Bronchial epithelial cell (primary cell): ENCODE results near the gene BPI. TPM values are rescaled to one million over a fixed set of nuclear protein-coding genes. Genes with fewer than 3 reads are reported as not detected.

Experiments used
- DNase-seq: peaks from one replicate; pipeline ENCODE4 v3.0.0-alpha.2; 2010; ENCODE audit warnings: low read depth
- FAIRE-seq: peaks from 2 replicates; lab custom pipeline; 2011; peaks lifted over from hg19 to GRCh38; lab: Jason Lieb, UNC
- H3K27me3 ChIP-seq: 2 replicates; pipeline ENCODE4 v1.5.1; 2011; ENCODE audit warnings: low read length; ENCODE audit not compliant: control insufficient read depth, insufficient read depth
- H3K36me3 ChIP-seq: 2 replicates; pipeline ENCODE4 v1.5.1; 2011; ENCODE audit warnings: low read length; ENCODE audit not compliant: control insufficient read depth, insufficient read depth
- H3K4me3 ChIP-seq: 2 replicates; pipeline ENCODE4 v1.5.1; 2011; ENCODE audit warnings: mild to moderate bottlenecking, low read depth, low read length, control low read depth
- total RNA-seq: library from RNA; depleted of rRNA; stranded (reverse); fragments of >200 nt; gene quantifications from 2 replicates; pipeline ENCODE4 v1.2.1, GENCODE V29; 2014
- TF ChIP-seq, protein P1 (sequence below): IDR thresholded peaks from 2 replicates; pipeline ENCODE4 v1.5.1; 2011; ENCODE audit warnings: mild to moderate bottlenecking, moderate library complexity, low read length, control low read depth, inconsistent platforms; ENCODE audit not compliant: insufficient read depth, severe bottlenecking

The BPI gene
- total RNA-seq, 1 donor from 2014 or later = not detected

DNA sequence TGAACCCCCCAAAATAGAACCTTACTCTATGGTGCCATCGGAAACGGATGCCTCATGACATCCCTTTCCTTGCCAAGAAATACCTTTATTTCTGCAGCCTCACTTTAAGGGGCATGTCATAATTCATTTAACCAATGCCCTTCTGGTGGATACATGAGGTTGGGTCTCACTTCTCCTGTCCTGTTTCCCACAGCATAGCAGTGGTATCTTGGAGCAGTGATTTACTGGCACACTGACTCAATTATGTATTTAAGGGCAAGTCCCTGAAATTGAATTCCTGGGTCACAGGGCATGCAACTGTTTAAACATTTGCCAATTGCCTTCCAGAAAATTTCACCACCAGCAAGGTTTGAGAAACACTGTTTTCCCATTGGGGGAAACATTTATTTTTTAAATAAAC is 41.7 kb downstream of the BPI start:
- Histone ChIP-seq H3K4me3 (no peak overlapping the region), H3K36me3 (no peaks in the 10 kb centered on the region), H3K27me3 (peaks cover 12% of the 10 kb centered on the region)
- DNase-seq = no peak
- no peak for FAIRE-seq
- TF ChIP-seq, protein P1, sequence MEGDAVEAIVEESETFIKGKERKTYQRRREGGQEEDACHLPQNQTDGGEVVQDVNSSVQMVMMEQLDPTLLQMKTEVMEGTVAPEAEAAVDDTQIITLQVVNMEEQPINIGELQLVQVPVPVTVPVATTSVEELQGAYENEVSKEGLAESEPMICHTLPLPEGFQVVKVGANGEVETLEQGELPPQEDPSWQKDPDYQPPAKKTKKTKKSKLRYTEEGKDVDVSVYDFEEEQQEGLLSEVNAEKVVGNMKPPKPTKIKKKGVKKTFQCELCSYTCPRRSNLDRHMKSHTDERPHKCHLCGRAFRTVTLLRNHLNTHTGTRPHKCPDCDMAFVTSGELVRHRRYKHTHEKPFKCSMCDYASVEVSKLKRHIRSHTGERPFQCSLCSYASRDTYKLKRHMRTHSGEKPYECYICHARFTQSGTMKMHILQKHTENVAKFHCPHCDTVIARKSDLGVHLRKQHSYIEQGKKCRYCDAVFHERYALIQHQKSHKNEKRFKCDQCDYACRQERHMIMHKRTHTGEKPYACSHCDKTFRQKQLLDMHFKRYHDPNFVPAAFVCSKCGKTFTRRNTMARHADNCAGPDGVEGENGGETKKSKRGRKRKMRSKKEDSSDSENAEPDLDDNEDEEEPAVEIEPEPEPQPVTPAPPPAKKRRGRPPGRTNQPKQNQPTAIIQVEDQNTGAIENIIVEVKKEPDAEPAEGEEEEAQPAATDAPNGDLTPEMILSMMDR = no peak

DNA sequence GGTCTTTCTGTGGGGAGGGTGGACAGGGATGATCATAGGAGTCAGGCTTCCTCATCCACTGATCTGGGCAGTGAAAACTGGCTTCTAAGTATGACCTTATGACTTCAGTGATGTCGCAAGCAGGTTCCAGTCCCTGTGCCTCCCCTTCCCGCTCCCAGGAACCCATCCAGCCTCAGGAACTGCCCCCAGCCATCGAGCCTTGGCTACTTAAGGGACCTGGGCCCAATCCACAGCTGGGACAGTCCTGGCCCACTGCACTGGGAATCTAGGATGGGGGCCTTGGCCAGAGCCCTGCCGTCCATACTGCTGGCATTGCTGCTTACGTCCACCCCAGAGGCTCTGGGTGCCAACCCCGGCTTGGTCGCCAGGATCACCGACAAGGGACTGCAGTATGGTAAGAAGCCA is 42.3 kb downstream of the BPI start, which contains the start of gene LBP:
Gene LBP (plus strand): TSS at position 236 of the 405 bp plus-strand sequence. CDS start 35 bp downstream, at position 271.
- no peak within 1 kb of the TSS for H3K4me3 ChIP-seq
- TF ChIP-seq, protein P1 = no peak
- no peak for DNase-seq
- peaks cover 12% of the 10 kb centered on the region for H3K27me3 ChIP-seq
- no peak for FAIRE-seq
- no peaks in the 10 kb centered on the region for H3K36me3 ChIP-seq

DNA sequence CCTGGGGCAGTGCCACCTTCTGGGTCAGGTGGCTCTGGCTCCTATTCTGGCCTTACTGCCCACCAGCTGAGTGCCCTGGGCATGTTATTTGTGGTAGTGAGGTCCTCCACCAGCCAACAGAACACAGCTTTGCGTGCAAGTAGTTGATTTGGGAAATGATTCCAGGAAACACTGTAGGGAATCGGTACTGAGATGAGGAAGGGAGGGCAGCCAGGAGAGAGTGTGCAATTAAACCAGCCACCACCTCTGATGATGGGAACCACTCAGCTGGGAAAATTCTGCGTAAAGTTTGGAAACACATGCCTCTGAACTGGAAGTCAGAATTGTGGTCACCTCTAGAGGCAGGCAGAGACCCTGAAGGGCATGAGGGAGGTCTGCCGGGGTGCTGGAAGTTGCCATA is 42.8 kb downstream of the BPI start:
- H3K36me3 ChIP-seq = no peaks in the 10 kb centered on the region
- DNase-seq = no peak
- H3K4me3 ChIP-seq = no peak overlapping the region
- FAIRE-seq = no peak
- peaks cover 12% of the 10 kb centered on the region for H3K27me3 ChIP-seq
- TF ChIP-seq, protein P1 = no peak

DNA sequence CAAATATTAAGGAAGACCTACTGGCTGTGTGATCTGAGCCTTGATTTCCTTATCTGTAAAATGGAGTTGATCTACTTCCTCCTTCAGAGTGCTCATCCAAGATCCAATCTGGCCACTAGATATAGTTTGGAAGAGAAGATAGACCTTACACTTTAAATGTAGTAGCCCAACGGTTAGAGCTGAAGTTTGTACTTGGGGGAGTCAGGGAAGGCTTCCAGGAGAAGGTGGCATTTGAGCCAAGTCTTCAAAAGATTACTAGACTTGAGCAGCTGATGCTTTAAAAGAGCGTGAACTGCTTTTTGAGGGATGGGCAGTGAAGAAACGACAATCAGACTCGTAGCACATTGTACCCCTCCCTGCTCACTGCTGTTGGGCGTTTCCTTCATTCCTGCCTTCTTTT is 45.9 kb downstream of the BPI start:
- DNase-seq = no peak
- TF ChIP-seq, protein P1 = no peak

DNA sequence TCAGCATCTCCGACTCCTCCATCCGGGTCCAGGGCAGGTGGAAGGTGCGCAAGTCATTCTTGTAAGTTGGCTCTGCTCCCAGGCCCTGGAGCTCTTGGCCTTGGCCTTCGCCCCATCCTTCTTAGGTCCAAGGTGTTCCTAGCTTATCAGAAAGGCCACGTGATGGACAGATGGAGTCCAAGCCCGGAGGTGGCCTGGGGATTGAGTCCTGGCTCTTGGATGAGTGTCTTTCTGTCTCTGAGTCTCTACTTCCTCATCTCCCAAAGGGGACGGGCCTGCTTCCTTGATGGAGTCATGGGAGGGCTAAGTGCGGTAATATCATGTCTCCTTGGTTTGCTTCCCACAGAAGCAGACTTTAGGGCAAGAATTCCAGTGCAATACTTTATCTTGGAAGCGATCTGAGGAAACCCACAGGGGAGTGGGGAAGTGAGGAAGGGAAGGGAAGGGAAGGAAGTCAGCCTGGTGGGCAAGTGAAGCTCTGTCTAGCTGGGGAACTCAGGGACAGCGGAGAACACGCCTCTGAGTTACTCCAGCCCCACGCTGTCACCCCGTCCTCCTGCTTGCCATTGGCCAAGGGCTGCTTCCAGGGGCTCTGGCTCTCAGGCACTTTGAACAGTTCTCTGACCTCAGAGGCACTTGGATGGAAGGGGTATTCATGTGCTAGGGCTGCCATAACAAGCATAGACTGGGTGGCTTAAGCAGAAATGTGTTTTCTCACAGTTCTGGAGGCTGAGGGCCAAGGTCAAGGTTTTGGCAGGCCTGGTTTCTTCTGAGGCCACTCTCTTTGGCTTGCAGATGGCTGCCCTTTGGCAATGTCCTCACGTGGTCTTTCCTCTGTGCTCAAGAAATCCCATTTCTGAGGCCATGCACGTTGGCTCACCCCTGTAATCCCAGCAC is 47.2 kb downstream of the BPI start:
- no peak for DNase-seq
- TF ChIP-seq, protein P1 = no peak
- H3K36me3 ChIP-seq = no peaks in the 10 kb centered on the region
- no peak overlapping the region for H3K4me3 ChIP-seq
- no peak for FAIRE-seq
- H3K27me3 ChIP-seq = peaks cover 8% of the 10 kb centered on the region

More for the DNA sequence above, 45.9 kb downstream of the BPI start:
- Histone ChIP-seq H3K27me3 (peaks cover 8% of the 10 kb centered on the region), H3K4me3 (no peak overlapping the region), H3K36me3 (no peaks in the 10 kb centered on the region)
- FAIRE-seq = no peak

DNA sequence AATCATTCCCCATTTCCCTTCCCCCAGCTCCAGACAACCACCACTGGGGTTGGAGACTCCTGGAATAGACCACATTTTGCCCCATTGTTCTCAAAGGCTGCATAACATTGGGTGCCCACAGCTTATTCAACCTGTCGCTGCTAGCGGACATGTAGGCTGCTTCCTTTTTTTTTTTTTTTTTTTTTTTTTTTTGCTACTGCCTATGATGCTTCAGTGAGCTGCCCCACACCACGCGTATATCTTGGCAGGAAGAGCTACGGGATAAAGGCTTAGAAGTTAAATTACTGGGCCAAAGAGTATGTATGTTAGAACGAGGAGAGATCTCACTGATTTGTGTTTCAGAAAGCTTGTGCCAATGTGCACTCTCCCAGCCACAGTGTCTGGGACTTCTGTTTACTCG is 49.4 kb downstream of the BPI start:
- TF ChIP-seq, protein P1 = no peak
- Histone ChIP-seq H3K27me3 (peaks cover 5% of the 10 kb centered on the region), H3K36me3 (no peaks in the 10 kb centered on the region), H3K4me3 (no peak overlapping the region)
- FAIRE-seq = no peak
- no peak for DNase-seq
